HG02588 (cell line): ENCODE measurements around the gene FAS.
A peak's percentile ranks its signal among the peaks of the same experiment; 100 is the strongest.

Source experiments
- ATAC-seq: cut with Tn5 transposase; IDR thresholded peaks from one replicate; pipeline ENCODE4 v1.9.1; 2021; ENCODE audit warnings: mild to moderate bottlenecking, moderate library complexity; ENCODE audit not compliant: unreplicated experiment

FAS gene

GRCh38 chr10:88971221-88972061 is 19.2 kb upstream of the FAS start:
- no peak for ATAC-seq

- ATAC-seq = no peak
Observed at GRCh38 chr10:88974012-88974411, 16.6 kb upstream of the FAS start.

GRCh38 chr10:88974446-88975376 is 15.9 kb upstream of the FAS start:
- no peak for ATAC-seq

GRCh38 chr10:88975377-88975720 is 15.2 kb upstream of the FAS start:
- no peak for ATAC-seq

GRCh38 chr10:88978463-88978862 is 12.1 kb upstream of the FAS start:
- ATAC-seq = no peak

- ATAC-seq = no peak
Observed at GRCh38 chr10:88979153-88979562, 11.4 kb upstream of the FAS start.

- no peak for ATAC-seq
Observed at GRCh38 chr10:88979603-88980002, 11.0 kb upstream of the FAS start.

GRCh38 chr10:88980247-88980646 is 10.4 kb upstream of the FAS start:
- ATAC-seq = no peak

- no peak for ATAC-seq
Observed at GRCh38 chr10:88980800-88981199, 9.8 kb upstream of the FAS start.

GRCh38 chr10:88981435-88981834 is 9.2 kb upstream of the FAS start:
- ATAC-seq = no peak

- ATAC-seq = no peak
Observed at GRCh38 chr10:88982366-88982765, 8.2 kb upstream of the FAS start.

- no peak for ATAC-seq
Observed at GRCh38 chr10:88983206-88983605, 7.4 kb upstream of the FAS start.

- no peak for ATAC-seq
Observed at GRCh38 chr10:88983939-88984338, 6.7 kb upstream of the FAS start.

GRCh38 chr10:88984525-88984924 is 6.1 kb upstream of the FAS start:
- no peak for ATAC-seq

GRCh38 chr10:88986549-88987242 is 3.9 kb upstream of the FAS start:
- no peak for ATAC-seq

GRCh38 chr10:88987243-88987725 is 3.3 kb upstream of the FAS start:
- ATAC-seq = no peak

GRCh38 chr10:88987840-88988239 is 2.8 kb upstream of the FAS start:
- ATAC-seq = no peak

GRCh38 chr10:88989423-88989822 is 1.2 kb upstream of the FAS start:
- ATAC-seq = no peak

- ATAC-seq = peak; percentile 6
Observed at GRCh38 chr10:88989824-88990383, 694 bp upstream of the FAS start.

- ATAC-seq = peak; percentile 40
Observed at GRCh38 chr10:88991161-88991898, 732 bp downstream of the FAS start.
